ENCODE data around the gene DAPK1.

GRCh38 chr9:87646546-87646945 lies 148.9 kb downstream of the DAPK1 start:
- TF ChIP-seq POLR2AphosphoS5 (IDR thresholded peaks at IDR 0.05), result no peak
- TF ChIP-seq CTCF (IDR thresholded peaks at IDR 0.05; ENCODE audit: poor library complexity, severe bottlenecking), result no peak
- no peak for TF ChIP-seq EZH2 (IDR thresholded peaks at IDR 0.05; ENCODE audit: borderline replicate concordance, insufficient read depth, low read length, poor library complexity, severe bottlenecking)
- no peak for TF ChIP-seq RAD21 (conservative IDR thresholded peaks at IDR 0.05)
